Muscle layer of colon (tissue), 2 donors: ENCODE results near the gene SPRYD7.

ENCODE experiments used
- H3K27ac ChIP-seq: one replicate; pipeline ENCODE4 v1.7.0; 2013; ENCODE audit warnings: low read depth, mild to moderate bottlenecking, low read length, moderate library complexity
- H3K27me3 ChIP-seq, 2 donors: one replicate each; pipeline ENCODE4 v1.7.0; 2013; ENCODE audit warnings: low read length in 2 of 2, mild to moderate bottlenecking in 2 of 2; ENCODE audit not compliant: insufficient read depth in 2 of 2, control insufficient read depth in 1 of 2
- H3K36me3 ChIP-seq: one replicate; pipeline ENCODE4 v1.7.0; 2013; ENCODE audit warnings: mild to moderate bottlenecking, low read length; ENCODE audit not compliant: insufficient read depth
- H3K4me1 ChIP-seq: one replicate; pipeline ENCODE4 v1.7.0; 2013; ENCODE audit warnings: mild to moderate bottlenecking, low read length; ENCODE audit not compliant: insufficient read depth
- H3K4me3 ChIP-seq, 2 donors: one replicate each; pipeline ENCODE4 v1.7.0; 2013; ENCODE audit warnings: low read length in 2 of 2, low read depth in 1 of 2, mild to moderate bottlenecking in 1 of 2, moderate library complexity in 1 of 2
- H3K9ac ChIP-seq: one replicate; pipeline ENCODE4 v1.7.0; 2013; ENCODE audit warnings: low read length
- H3K9me3 ChIP-seq: one replicate; pipeline ENCODE4 v1.7.0; 2013; ENCODE audit warnings: mild to moderate bottlenecking, low read length
- donor health status: abdominal sarcoma.
- donor health status: Adenocarcinoma of cecum.

Gene SPRYD7

GRCh38 chr13:49893591-49893990 lies 42.5 kb downstream of the SPRYD7 start:
- H3K27ac ChIP-seq: no peak overlapping the region
- H3K4me1 ChIP-seq: no peaks in the 10 kb centered on the region
- H3K27me3 ChIP-seq: no peaks in the 10 kb centered on the region
- no peaks in the 10 kb centered on the region for H3K9me3 ChIP-seq
- H3K9ac ChIP-seq: no peak overlapping the region
- H3K4me3 ChIP-seq: no peak overlapping the region
- no peaks in the 10 kb centered on the region for H3K36me3 ChIP-seq

DNA sequence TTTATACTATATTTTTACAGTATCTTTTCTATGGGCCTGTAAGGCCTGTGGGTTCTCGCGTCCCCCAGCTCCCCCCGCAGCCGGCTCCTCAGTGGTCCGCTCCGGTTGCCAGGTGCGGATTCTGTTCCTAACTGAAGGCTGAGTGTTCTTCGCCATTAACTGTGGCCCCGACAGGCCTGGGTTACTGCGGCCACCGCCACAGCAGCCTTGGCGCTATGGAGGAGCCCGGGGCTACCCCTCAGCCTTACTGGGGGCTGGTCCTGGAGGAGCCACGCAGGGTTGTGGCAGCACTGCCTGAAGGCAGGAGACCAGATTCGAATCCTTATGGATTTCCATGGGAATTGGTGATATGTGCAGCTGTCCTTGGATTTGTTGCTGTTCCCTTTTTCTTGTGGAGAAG lies 45.8 kb downstream of the SPRYD7 start:
- Histone ChIP-seq H3K4me3 (no peak overlapping the region), H3K27ac (no peak overlapping the region), H3K36me3 (no peaks in the 10 kb centered on the region), H3K9ac (no peak overlapping the region), H3K9me3 (no peaks in the 10 kb centered on the region), H3K4me1 (no peaks in the 10 kb centered on the region), H3K27me3 (no peaks in the 10 kb centered on the region)

GRCh38 chr13:49878682-49879081 lies 57.5 kb downstream of the SPRYD7 start:
- Histone ChIP-seq H3K36me3 (no peaks in the 10 kb centered on the region), H3K4me1 (no peaks in the 10 kb centered on the region), H3K4me3 (no peak overlapping the region), H3K27me3 (no peaks in the 10 kb centered on the region), H3K9me3 (no peaks in the 10 kb centered on the region), H3K27ac (no peak overlapping the region), H3K9ac (no peak overlapping the region)

- H3K36me3 ChIP-seq: no peaks in the 10 kb centered on the region
- no peak overlapping the region for H3K9ac ChIP-seq
- H3K27ac ChIP-seq: no peak overlapping the region
- no peak overlapping the region for H3K4me3 ChIP-seq
- H3K4me1 ChIP-seq: no peaks in the 10 kb centered on the region
- H3K27me3 ChIP-seq: no peaks in the 10 kb centered on the region
- H3K9me3 ChIP-seq: no peaks in the 10 kb centered on the region
Measured at GRCh38 chr13:49877629-49878218, 58.4 kb downstream of the SPRYD7 start.

- Histone ChIP-seq H3K9ac (no peak overlapping the region), H3K27ac (no peak overlapping the region), H3K4me1 (no peaks in the 10 kb centered on the region), H3K36me3 (no peaks in the 10 kb centered on the region), H3K4me3 (no peak overlapping the region), H3K27me3 (no peaks in the 10 kb centered on the region), H3K9me3 (no peaks in the 10 kb centered on the region)
Measured at GRCh38 chr13:49874430-49874829, 61.7 kb downstream of the SPRYD7 start.

DNA sequence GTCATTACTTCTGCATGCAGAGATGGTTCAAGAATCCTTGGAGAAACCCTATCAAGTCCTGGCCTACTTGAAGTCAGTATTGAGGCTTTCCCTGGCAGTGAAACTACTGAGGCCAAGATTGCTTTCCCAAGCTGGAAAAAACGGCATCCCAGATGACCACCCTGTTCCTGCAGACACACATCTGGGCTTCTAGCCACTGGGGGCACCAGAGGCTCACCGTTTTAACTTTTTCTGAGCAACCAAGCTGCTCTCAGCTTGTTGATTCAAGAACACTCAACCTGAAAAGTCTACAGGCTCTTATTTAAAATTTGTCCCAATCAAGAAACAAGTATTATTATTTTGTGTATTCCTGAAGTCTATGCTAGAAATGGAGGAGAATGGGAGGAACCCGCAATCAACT lies 66.6 kb downstream of the SPRYD7 start:
- H3K4me3 ChIP-seq: no peak overlapping the region
- no peaks in the 10 kb centered on the region for H3K27me3 ChIP-seq
- no peak overlapping the region for H3K9ac ChIP-seq

GRCh38 chr13:49867834-49868233 lies 68.3 kb downstream of the SPRYD7 start:
- no peaks in the 10 kb centered on the region for H3K27me3 ChIP-seq

More for the DNA sequence above, 66.6 kb downstream of the SPRYD7 start:
- H3K4me1 ChIP-seq: no peaks in the 10 kb centered on the region
- no peak overlapping the region for H3K27ac ChIP-seq
- no peaks in the 10 kb centered on the region for H3K9me3 ChIP-seq
- no peaks in the 10 kb centered on the region for H3K36me3 ChIP-seq

DNA sequence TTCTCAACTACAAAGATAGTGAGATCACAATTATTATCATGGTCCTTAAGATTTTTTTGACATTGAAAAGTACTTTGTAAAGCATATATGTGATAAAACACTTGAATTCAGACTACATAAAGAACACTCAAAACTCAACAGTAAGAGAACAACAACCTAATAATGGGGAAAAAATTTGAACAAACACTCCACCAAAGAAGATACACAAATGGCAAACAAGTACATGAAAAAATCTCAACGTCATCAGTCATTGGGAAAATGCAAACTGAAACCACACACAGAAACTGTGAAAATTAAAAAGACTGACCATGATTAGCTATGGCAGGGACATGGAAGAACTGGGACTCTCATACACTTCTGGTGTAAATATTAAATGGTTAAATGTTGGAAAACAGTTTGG lies 70.9 kb downstream of the SPRYD7 start:
- Histone ChIP-seq H3K9ac (no peak overlapping the region), H3K36me3 (no peaks in the 10 kb centered on the region)

More at GRCh38 chr13:49867834-49868233, 68.3 kb downstream of the SPRYD7 start:
- H3K9me3 ChIP-seq: no peaks in the 10 kb centered on the region
- H3K36me3 ChIP-seq: no peaks in the 10 kb centered on the region
- no peak overlapping the region for H3K9ac ChIP-seq
- no peak overlapping the region for H3K4me3 ChIP-seq
- H3K27ac ChIP-seq: no peak overlapping the region
- no peaks in the 10 kb centered on the region for H3K4me1 ChIP-seq

DNA sequence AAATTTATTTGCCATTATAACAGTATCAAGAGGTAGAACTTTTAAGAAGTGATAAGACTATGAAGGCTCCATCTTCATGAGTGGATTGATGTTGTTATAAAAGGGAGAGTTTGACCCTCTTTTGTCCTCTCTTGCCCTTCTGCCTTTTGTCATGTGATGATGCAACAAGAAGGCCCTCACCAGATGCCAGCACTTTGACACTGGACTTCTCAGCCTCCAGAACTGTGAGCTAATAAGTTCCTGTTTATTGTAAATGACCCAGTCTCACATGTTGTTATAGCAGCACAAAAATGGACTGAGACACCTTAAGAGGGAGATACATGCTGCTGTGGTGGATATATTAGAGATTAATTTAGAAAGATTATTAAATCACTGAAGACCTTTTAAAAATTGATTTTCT lies 71.6 kb downstream of the SPRYD7 start:
- H3K4me1 ChIP-seq: no peaks in the 10 kb centered on the region
- no peaks in the 10 kb centered on the region for H3K9me3 ChIP-seq
- no peaks in the 10 kb centered on the region for H3K36me3 ChIP-seq
- H3K27ac ChIP-seq: no peak overlapping the region
- no peaks in the 10 kb centered on the region for H3K27me3 ChIP-seq
- no peak overlapping the region for H3K9ac ChIP-seq
- no peak overlapping the region for H3K4me3 ChIP-seq

More for the DNA sequence above, 70.9 kb downstream of the SPRYD7 start:
- Histone ChIP-seq H3K4me3 (no peak overlapping the region), H3K9me3 (no peaks in the 10 kb centered on the region), H3K27me3 (no peaks in the 10 kb centered on the region), H3K27ac (no peak overlapping the region), H3K4me1 (no peaks in the 10 kb centered on the region)
